Right forelimb (tissue), 1 donor: ENCODE measurements around the gene C19orf81.
A peak's percentile ranks its signal among the peaks of the same experiment; 100 is the strongest.

Source experiments
- DNase-seq: peaks from one replicate; pipeline ENCODE4 v3.0.0-alpha.2; 2018

C19orf81 gene

DNA sequence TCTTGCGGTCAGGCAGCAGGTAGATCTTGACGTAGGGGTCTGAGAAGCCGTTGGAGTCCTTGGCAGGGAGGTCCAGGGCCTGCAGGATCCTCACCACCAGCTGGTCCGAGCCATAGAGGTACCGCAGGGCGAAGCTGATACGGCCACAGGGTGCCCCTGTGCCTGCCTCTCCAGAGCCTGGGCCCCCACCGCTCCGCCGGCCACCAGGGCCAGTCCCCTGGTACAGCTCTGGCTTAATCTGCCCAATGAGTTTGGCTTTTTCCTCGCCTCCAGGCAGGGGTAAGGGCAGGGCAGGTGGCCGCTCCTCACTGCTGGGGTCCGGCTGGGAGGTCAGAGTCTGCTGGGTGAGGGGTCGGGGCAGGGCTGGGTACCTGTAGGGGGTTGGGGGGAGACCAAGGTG lies 19.4 kb upstream of the C19orf81 start:
- no peak for DNase-seq

DNA sequence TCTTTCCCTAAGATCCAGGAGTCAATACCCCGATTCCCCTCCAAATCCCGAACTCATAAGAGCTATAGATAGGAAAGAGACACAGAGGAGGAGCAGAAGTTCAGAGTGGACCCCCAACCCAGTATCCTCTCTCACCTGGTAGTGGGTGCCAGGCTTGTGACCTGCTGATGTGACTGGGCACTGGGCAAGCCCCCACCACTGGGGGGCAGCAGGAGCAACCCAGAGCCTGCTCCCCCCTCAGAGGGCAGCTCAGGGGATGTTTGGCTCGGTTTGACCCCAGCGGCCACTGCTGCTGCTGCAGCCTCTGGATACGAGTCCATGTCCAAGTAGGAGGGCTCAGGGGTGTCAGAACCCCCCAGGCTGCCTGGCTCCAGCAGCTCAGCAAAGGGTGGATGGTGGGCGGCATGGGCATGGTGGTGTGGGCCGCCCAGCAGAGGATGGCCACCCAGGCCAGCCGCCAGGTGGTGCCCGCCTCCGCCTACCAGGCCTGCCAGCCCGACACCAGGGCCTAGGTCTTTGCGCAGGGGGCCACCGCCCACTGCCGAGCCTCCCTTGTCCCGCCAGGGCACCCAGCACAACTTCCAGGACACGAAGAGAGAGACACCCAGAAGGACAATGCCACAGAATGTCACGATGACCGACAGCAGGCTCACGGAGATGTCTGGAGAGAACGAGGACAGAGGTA lies 17.0 kb upstream of the C19orf81 start:
- no peak for DNase-seq

- DNase-seq: no peak
These were observed 15.9 kb upstream of the C19orf81 start for GRCh38 chr19:50633359-50633758.

- no peak for DNase-seq
These were observed 15.3 kb upstream of the C19orf81 start for GRCh38 chr19:50633973-50634372.

DNA sequence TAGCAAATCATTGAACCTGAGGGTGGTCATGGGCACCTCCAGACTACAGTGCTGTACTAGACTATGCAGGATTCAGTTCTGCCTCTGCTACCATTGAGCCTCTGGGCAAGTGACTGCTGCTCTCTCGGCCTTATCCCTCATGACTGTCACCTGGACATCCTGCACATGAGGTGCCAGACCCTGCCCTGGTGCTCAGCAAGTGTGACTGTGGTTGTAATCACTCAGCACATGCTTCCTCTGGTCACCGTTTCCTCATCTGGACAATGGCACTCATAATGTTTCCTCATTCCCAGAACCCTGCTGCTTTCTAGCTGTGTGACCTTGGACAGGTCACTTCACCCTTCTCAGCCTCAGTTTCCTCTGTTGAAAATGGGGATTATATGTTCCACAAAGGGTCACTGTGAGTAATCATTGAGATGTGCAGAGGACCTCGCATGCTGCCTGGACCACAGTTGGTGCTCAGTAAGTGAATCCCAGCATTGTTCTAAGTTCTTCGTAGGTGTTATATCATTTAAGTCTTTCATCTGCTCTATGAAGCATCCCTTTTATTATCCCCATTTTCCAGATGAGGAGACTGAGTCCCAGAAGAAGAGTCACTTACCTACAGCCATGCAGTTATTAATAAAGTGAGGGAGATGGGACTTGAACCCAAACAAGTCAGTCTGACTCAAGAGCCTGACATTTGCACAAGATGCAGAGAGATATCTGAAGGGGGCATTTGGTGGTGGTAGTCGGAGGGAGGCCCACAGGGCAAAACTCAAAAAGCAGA lies 12.7 kb upstream of the C19orf81 start:
- no peak for DNase-seq

- DNase-seq: no peak
These were observed 10.6 kb upstream of the C19orf81 start for GRCh38 chr19:50638600-50638999.

GRCh38 chr19:50639121-50640112 lies 9.8 kb upstream of the C19orf81 start, which contains the start of gene SYT3:
Gene SYT3 (minus strand): TSS chr19:50639881. CDS start chr19:50637411, 2,470 bp downstream.
- no peak for DNase-seq

GRCh38 chr19:50640368-50640767 lies 8.9 kb upstream of the C19orf81 start:
- no peak for DNase-seq

DNA sequence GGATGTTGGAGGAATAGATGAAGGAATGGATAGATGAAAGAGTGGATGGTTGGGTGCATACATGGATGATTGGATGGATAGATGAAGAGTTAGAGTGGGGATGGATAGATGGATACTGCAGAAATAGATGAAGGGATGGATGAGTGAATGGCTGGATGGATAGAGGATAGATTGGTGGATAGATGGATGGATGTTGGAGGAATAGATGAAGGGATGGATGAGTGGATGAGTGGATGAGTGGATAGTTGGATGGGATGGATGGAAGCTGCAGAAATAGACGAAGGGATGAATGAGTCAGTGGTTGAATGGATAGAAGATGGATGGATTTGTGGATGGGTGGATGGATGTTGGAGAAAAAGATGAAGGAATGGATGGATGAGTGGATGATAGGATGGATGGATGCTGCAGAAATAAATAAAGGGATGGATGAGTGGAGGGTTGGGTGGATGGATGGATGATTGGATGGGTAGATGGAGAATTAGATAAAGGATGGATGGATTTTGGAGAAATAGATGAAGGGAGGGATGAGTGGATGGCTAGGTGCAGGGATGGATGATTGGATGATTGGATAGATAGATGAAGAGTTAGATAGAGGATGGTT lies 4.8 kb upstream of the C19orf81 start:
- no peak for DNase-seq

GRCh38 chr19:50645107-50645506 lies 4.1 kb upstream of the C19orf81 start:
- DNase-seq: no peak

DNA sequence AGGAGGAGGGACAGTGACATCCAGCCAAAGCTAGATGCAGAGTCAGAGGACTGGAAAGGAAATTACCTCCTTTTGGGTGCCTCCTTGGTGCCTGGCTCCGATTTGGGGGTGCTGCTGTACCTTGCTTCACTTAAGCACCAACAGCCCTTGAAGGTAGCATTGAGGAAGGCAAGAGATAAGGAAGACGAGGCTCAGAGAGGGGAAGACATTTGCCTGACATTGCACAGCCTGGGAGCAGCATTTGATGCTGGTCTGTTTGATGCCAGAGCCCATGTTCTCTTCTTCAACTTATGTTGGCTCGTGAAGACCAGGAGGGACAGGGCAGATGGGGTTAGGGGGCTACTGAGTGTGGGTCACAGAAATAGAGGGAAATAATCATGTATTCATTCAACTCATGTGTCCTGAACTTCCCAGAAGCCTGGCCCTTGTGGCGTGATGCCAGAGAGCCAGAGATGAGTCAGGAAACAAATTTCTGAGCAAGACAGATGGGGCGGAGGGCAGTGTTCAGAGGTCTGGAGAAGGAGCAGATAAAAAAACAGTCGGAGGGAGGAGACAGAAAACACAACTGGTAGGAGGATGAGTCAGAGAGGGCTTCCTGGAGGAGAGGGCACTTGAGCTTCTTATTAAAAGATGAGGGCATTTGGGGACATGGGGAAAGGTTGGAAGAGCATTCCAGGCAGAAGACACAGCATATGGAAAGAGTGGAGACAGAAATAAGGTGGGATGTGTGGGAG lies 3.0 kb upstream of the C19orf81 start:
- no peak for DNase-seq

- DNase-seq: no peak
These were observed 1.2 kb upstream of the C19orf81 start for GRCh38 chr19:50647879-50648615.

DNA sequence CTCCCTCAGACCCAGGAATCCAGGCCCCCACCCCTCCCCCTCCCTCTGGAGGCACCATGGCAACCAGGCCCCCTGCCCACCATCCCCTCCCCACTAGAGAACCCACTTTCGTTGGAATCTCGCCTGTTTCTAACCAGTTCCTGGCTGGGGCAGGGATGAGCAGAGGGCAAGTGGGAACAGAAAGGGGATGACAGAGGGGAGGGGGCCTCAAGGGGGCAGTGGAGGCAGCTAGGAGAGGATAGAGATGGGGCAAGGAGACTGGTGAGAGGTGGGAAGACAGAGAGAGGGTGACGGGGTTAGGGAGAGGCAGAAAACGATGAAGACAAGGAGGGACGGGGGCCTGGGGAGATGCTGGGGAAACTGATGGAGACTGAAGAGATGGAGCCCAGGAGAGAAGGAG lies 586 bp upstream of the C19orf81 start:
- no peak for DNase-seq

GRCh38 chr19:50651174-50651573 lies 1.9 kb downstream of the C19orf81 start:
- DNase-seq: no peak

DNA sequence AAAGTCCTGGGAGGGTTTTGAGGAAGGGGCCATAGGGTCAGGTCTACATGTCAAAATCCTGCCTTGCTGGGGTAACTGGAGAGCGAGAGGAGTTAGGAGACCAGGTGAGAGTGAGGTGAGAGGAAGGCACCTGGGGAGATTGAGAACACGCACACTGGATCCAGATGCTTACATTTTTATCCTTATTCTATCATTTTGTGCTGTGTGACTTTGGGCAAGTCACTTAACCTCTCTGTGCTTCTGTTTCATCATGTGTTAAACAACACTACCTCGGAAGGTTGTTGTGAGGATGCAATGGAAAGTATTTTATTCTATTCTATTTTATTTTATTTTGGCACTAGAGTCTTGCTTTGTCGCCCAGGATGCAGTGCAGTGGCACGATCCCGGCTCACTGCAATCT lies 3.5 kb downstream of the C19orf81 start:
- DNase-seq: no peak

GRCh38 chr19:50654882-50655281 lies 5.6 kb downstream of the C19orf81 start:
- DNase-seq: no peak

- DNase-seq: no peak
These were observed 8.0 kb downstream of the C19orf81 start for GRCh38 chr19:50657222-50657669.

- DNase-seq: peak; percentile 85
These were observed 8.6 kb downstream of the C19orf81 start for GRCh38 chr19:50657712-50658440.

DNA sequence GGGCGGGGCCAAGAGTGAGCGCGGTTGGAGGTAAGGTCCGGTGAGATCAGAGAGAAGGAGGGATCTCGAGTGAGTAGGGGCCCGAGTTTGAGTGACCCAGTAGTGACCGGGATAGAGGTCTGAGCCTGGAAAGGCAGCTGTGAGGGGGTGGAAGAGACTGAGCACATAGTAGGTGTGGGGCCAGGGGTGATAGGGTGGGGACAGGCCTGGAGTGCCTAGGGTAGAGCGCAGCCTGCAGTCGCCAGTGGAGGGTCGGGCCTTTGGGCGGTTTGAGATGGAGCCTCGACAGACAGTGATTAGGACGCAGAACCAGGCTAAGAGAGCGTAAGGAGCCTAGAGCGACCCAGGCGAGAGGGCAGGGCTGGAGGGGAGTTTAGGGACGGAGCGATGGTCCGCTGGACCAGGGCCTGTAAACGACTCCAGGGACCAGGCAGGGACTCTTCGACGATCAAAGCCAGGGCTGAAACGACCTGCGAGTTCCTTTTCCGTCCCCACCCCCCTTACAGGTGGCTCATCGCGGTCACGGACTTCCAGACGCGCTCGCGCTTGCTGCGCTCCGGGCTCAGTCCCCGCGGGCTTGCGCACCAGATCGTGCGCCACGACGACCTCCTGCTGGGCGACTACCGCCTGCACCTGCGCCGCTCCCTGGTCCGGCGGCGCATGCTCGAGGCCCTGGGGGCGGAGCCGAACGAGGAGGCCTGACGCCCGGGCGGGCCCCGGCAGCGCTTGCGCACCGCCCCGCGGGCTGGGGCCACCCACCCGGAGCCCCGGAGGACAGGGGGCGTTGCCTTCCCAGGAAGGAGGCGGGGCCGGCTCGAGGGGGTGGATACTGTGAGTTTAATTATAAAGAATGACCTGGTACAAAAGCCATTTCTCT lies 9.4 kb downstream of the C19orf81 start:
- peak; percentile 68 for DNase-seq
